NCI-H1417 (cell line): ENCODE data around the gene PGGT1B.
A peak's percentile ranks its signal among the peaks of the same experiment; 100 is the strongest.

ENCODE experiments used
- DNase-seq, 3 experiments: peaks; one replicate each; lab custom pipeline; 2025; lab: John Stamatoyannopoulos, UW

The PGGT1B gene

GRCh38 chr5:115180165-115180709 is 82.4 kb downstream of the PGGT1B start:
- peak; percentile 32 to 75 (median 67) for DNase-seq

DNA sequence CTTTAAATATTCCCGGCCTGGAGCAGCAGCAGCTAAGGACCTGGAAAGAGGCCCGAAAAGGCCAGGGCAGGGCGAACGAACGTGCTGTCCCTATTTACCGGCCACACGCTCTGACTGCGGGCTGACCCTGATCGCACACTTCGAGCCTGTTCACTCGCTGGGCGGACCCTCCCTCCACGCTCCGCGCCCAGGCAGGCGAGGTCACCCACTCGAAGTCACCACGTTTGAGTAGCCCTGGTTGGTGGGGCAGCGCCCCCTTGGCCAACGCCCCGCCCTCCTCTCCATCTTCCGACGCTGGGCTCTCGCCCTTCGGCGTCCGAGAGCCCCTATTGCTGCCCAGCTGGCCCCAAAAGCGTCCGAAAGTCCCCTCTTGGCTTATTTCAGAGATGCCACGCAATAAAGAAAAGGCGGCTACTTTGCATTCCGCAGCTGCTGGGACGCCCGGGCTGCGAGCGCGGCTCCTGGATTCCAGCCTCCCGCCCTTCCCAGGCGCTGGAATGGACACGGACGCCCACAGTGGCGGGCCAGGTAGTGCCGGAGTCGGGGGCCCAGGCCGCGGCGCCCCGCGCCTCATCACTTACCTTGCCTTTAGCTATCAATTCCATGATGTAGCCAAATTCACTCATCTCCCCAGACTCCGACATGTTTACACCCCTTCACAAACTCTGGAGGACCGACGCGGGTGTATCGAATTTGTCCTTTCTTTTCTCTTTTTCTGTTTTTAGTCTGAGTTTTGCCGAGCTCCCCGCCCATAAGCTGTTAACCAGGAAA is 83.1 kb downstream of the PGGT1B start:
- peak in 2 of 3 experiments; percentile 53 to 66 for DNase-seq

DNA sequence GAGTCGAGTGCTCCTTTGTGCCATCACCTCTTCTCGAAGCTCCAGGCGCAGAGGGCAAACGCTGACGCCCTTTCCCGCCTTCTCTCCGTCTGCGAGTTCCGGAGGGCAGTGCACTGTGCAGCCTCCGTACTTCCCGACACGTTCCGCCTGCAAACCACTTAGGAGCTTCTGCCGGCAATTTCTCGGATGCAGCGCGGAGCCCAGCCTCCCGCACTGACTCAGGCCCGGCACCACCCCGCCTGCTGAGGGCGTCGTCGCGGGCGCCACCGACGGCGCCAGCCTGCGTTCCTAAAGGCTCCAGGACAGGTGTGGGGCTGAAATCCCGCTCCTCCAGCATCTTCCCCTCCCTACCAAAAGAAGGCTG is 83.7 kb downstream of the PGGT1B start:
- DNase-seq = peak in 2 of 3 experiments; percentile 47 to 56

GRCh38 chr5:115170929-115171510 is 91.7 kb downstream of the PGGT1B start:
- peak in 2 of 3 experiments; percentile 35 to 43 for DNase-seq

GRCh38 chr5:115170134-115170928 is 92.3 kb downstream of the PGGT1B start:
- DNase-seq = peak in 1 of 3 experiments; percentile 57

DNA sequence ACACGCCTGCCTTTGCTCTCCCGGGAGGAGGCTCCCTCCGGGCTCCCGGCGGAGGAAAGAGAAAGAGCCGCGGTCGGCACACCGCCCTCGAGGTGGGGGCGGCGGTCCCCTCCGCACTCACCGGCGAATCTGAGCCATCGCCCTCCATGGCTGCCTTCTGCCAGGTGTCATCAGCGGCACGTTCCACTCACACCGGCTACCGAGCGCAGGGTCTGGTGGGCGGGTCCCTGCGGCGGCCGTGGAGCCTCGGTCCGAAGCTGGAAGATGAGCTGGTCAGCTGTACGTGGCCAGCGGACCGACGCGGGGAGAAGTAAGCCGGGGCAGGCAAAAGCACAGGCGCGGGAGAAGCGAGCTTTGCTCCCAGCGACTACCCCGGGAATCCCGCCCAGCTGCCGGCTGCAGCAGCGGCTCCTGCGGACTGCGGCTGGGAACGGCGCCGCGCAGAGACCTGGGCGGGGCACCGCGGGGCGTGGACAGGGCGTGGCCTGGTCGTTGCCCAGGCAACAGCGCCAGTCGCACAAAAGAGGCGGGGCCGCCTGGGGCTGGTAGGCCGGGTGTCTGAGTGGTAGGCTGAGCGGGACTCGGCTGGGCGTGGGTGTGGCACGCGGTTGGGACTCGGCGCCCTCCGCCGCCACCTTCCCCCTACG is 93.1 kb downstream of the PGGT1B start, which contains the start of gene TRIM36:
Gene TRIM36 (minus strand): TSS at position 422 of the 647 bp plus-strand sequence. CDS start 274 bp downstream, at position 148.
- DNase-seq = peak; percentile 89 to 94 (median 93)

GRCh38 chr5:115168829-115169486 is 93.7 kb downstream of the PGGT1B start:
- DNase-seq = peak; percentile 40 to 73 (median 72)

DNA sequence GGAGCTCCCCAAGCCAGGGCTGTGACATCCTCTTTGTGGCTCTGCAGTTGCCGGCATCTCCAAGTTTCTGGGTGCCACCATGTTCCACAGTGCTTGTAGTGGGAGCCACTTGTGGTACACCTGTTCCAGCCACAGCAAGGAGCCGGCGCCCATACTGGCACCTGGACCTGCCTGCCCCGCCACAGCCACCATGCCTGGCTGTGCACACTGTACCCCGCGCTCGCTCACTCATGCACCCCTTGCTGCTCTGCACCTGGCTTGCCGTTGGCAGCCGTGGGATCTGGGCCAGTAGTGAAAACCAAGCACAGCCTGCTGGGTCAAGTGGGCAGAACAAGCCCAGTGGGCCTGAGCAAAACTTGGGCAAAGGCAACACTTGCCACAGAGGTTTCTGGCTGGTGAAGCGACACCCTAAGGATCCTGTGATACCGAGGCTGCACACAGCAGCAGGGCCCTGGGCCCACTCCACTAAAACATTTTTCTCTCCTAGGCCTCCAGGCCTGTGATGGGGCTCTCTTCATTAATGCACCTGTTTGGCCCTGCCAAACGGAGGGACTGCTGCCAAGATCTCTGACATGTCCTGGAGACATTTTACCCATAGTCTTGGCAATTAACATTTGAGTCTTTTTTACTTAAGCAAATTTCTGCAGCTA is 95.8 kb downstream of the PGGT1B start:
- no peak for DNase-seq

GRCh38 chr5:115165790-115166189 is 96.9 kb downstream of the PGGT1B start:
- DNase-seq = no peak

DNA sequence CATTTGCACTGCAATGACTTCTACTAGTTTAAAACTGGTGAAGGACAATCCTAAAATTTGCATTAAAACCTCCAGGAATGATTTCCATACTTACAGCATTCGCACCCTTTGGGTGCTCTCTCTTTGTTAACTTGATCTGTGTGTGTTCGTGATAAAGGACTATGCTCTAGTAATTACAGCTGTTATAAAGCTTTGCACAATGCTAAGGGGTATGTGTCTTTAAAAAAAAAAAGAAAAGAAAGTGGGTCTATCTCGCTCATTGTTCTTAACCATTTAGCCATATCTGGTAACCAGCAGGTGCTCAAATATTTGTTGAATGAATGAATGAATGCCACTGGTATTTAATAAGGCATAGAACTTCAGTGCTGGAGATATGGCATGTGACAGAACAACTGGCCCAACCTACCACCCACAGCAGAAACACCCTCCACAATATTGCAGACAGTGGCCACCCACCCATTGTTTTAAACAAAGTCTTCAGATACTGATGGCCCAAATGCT is 101.7 kb downstream of the PGGT1B start:
- no peak for DNase-seq
